H1 (cell line): ENCODE results near the gene CYP17A1. TPM values are rescaled to one million over a fixed set of nuclear protein-coding genes. Genes with fewer than 3 reads are reported as not detected.

Experiments
- CTCF ChIA-PET: fragments of 300-600 bp; sonication (Branson Sonifier 250); formaldehyde crosslinking; loops from one replicate; lab custom pipeline; 2021; ENCODE audit not compliant: partially characterized antibody; lab: Charles Lee
- POLR2A ChIA-PET: fragments of 300-600 bp; sonication (Branson Sonifier 250); formaldehyde crosslinking; loops from one replicate; lab custom pipeline; 2021; ENCODE audit warnings: inconsistent platforms; ENCODE audit not compliant: partially characterized antibody; lab: Charles Lee
- DNase-seq, 2 experiments: peaks; one replicate each; pipeline versions ENCODE4 v3.0.0 to v3.0.0-alpha.2; 2010 to 2022; ENCODE audit warnings: low spot score in 2 of 2, low read depth in 1 of 2, mixed read lengths in 1 of 2
- FAIRE-seq: peaks from 2 replicates; lab custom pipeline; 2011; peaks lifted over from hg19 to GRCh38; lab: Jason Lieb, UNC
- H2AFZ ChIP-seq: 2 replicates; pipeline ENCODE4 v1.8.1; 2012; ENCODE audit warnings: low read length, inconsistent platforms
- H2AK5ac ChIP-seq: 2 replicates; pipeline ENCODE4 v1.6.1; 2013; ENCODE audit warnings: low read depth, low read length
- H2BK120ac ChIP-seq: replicated peaks from 2 replicates; pipeline ENCODE3; 2013; ENCODE audit warnings: low read depth, low read length, inconsistent platforms
- H2BK12ac ChIP-seq: 2 replicates; pipeline ENCODE4 v1.6.1; 2013; ENCODE audit warnings: low read depth, low read length
- H2BK15ac ChIP-seq: 2 replicates; pipeline ENCODE4 v1.6.1; 2013; ENCODE audit warnings: low read length
- H2BK20ac ChIP-seq: 2 replicates; pipeline ENCODE4 v1.6.1; 2013; ENCODE audit warnings: low read length
- H2BK5ac ChIP-seq: 2 replicates; pipeline ENCODE4 v1.6.1; 2013; ENCODE audit warnings: low read depth, low read length
- H3K14ac ChIP-seq: 2 replicates; pipeline ENCODE4 v1.6.1; 2013; ENCODE audit warnings: inconsistent platforms; ENCODE audit not compliant: insufficient read length
- H3K18ac ChIP-seq: 2 replicates; pipeline ENCODE4 v1.6.1; 2013; ENCODE audit warnings: low read length; ENCODE audit errors: extremely low read depth
- H3K23ac ChIP-seq: 2 replicates; pipeline ENCODE4 v1.6.1; 2013; ENCODE audit warnings: inconsistent platforms; ENCODE audit not compliant: insufficient read length
- H3K23me2 ChIP-seq: 2 replicates; pipeline ENCODE4 v1.6.1; 2013; ENCODE audit warnings: low read depth, low read length
- H3K27ac ChIP-seq: 2 replicates; pipeline ENCODE4 v1.6.1; 2011; ENCODE audit warnings: low read depth, low read length, inconsistent platforms
- H3K27me3 ChIP-seq, 4 experiments: replicated peaks in 1 of 4; 1 replicate in 1 of 4; 2 replicates in 3 of 4; pipeline versions ENCODE4 v1.6.1 to v1.8.1; 2011 to 2013; ENCODE audit warnings: low read length in 3 of 4, mild to moderate bottlenecking in 3 of 4, inconsistent platforms in 2 of 4, mixed read lengths in 2 of 4, moderate library complexity in 1 of 4; ENCODE audit not compliant: control insufficient read depth in 3 of 4, insufficient read depth in 3 of 4; ENCODE audit errors: extremely low read depth in 1 of 4
- H3K36me3 ChIP-seq, 4 experiments: 2 replicates each; pipeline versions ENCODE4 v1.6.1 to v1.8.1; 2011 to 2013; ENCODE audit warnings: mild to moderate bottlenecking in 4 of 4, low read length in 3 of 4, moderate library complexity in 2 of 4, control low read depth in 1 of 4, inconsistent platforms in 1 of 4; ENCODE audit not compliant: insufficient read depth in 4 of 4, control insufficient read depth in 2 of 4
- H3K4ac ChIP-seq: replicated peaks from 2 replicates; pipeline ENCODE3; 2013; ENCODE audit warnings: low read length, low read depth, mixed read lengths, inconsistent platforms; ENCODE audit not compliant: insufficient read length
- H3K4me1 ChIP-seq, 4 experiments: replicated peaks in 1 of 4; 1 replicate in 1 of 4; 2 replicates in 3 of 4; pipeline versions ENCODE4 v1.6.1 to v1.8.1; 2011 to 2013; ENCODE audit warnings: low read length in 3 of 4, inconsistent platforms in 2 of 4, mixed read lengths in 1 of 4; ENCODE audit not compliant: insufficient read depth in 4 of 4, control insufficient read depth in 3 of 4
- H3K4me2 ChIP-seq, 2 experiments: 2 replicates each; pipeline versions ENCODE4 v1.6.1 to v1.8.1; 2011 to 2013; ENCODE audit warnings: low read depth in 2 of 2, low read length in 2 of 2, control low read depth in 1 of 2, inconsistent platforms in 1 of 2, mild to moderate bottlenecking in 1 of 2; ENCODE audit not compliant: insufficient read depth in 1 of 2
- H3K4me3 ChIP-seq, 4 experiments: fragments of 200-600, 300-600 bp in 1 of 4; sonication (generic), shearing (Covaris generic), sonication (Bioruptor Twin) in 1 of 4; 2 replicates each; pipeline versions ENCODE4 v1.5.1 to v1.8.1; 2011 to 2016; ENCODE audit warnings: low read length in 4 of 4, low read depth in 3 of 4, control low read depth in 2 of 4, inconsistent platforms in 2 of 4, mild to moderate bottlenecking in 2 of 4, mixed read lengths in 1 of 4, moderate library complexity in 1 of 4; ENCODE audit not compliant: insufficient read depth in 2 of 4; ENCODE audit errors: extremely low read depth in 1 of 4
- H3K56ac ChIP-seq: replicated peaks from 2 replicates; pipeline ENCODE3; 2013; ENCODE audit warnings: low read depth, mild to moderate bottlenecking, mixed read lengths, low read length, inconsistent platforms; ENCODE audit not compliant: insufficient read length
- H3K79me1 ChIP-seq: 2 replicates; pipeline ENCODE4 v1.6.1; 2013; ENCODE audit warnings: low read depth, low read length, control low read depth
- H3K79me2 ChIP-seq, 2 experiments: 2 replicates each; pipeline versions ENCODE4 v1.6.1 to v1.8.1; 2012 to 2013; ENCODE audit warnings: low read length in 2 of 2, mild to moderate bottlenecking in 2 of 2, inconsistent platforms in 1 of 2; ENCODE audit not compliant: insufficient read depth in 2 of 2, control insufficient read depth in 1 of 2
- H3K9ac ChIP-seq, 4 experiments: replicated peaks in 1 of 4; 1 replicate in 1 of 4; 2 replicates in 3 of 4; pipeline versions ENCODE4 v1.6.1 to v1.8.1; 2011 to 2013; ENCODE audit warnings: low read depth in 3 of 4, low read length in 3 of 4, control low read depth in 2 of 4, mild to moderate bottlenecking in 2 of 4, moderate library complexity in 2 of 4, inconsistent platforms in 1 of 4; ENCODE audit errors: extremely low read depth in 1 of 4
- H3K9me3 ChIP-seq, 2 experiments: 2 replicates each; pipeline versions ENCODE4 v1.6.1 to v1.8.1; 2012 to 2013; ENCODE audit warnings: mild to moderate bottlenecking in 2 of 2, moderate library complexity in 2 of 2, control low read depth in 1 of 2, inconsistent platforms in 1 of 2, low read depth in 1 of 2, low read length in 1 of 2, mixed read lengths in 1 of 2; ENCODE audit not compliant: insufficient read depth in 2 of 2
- H4K20me1 ChIP-seq, 2 experiments: replicated peaks in 1 of 2; 2 replicates each; pipeline versions ENCODE3 to v1.8.1; 2011 to 2013; ENCODE audit warnings: inconsistent platforms in 2 of 2, low read length in 2 of 2, mild to moderate bottlenecking in 1 of 2; ENCODE audit not compliant: insufficient read depth in 2 of 2, control insufficient read depth in 1 of 2
- H4K5ac ChIP-seq: 2 replicates; pipeline ENCODE4 v1.6.1; 2013; ENCODE audit warnings: low read length, low read depth, mixed read lengths, inconsistent platforms; ENCODE audit not compliant: insufficient read length
- H4K8ac ChIP-seq: 2 replicates; pipeline ENCODE4 v1.8.0; 2013; ENCODE audit warnings: mild to moderate bottlenecking, moderate library complexity, low read length, inconsistent platforms; ENCODE audit not compliant: insufficient read depth; ENCODE audit errors: extremely low read depth
- H4K91ac ChIP-seq: replicated peaks from 2 replicates; pipeline ENCODE3; 2013; ENCODE audit warnings: low read length, mixed read lengths, inconsistent platforms; ENCODE audit not compliant: insufficient read length
- ASH2L ChIP-seq: fragments of 200-600, 300-600 bp; sonication (generic); IDR thresholded peaks from one replicate; pipeline ENCODE4 v1.7.1; 2017; ENCODE audit warnings: low read length
- NRF1 ChIP-seq: IDR thresholded peaks from 2 replicates; pipeline ENCODE4 v1.6.1; 2011; ENCODE audit warnings: mild to moderate bottlenecking, low read depth, low read length, improper control_type of control experiment
- POLR2AphosphoS5 ChIP-seq: IDR thresholded peaks from 2 replicates; pipeline ENCODE4 v1.6.1; 2011; ENCODE audit warnings: low read depth, low read length
- SIN3A ChIP-seq, 2 experiments: IDR thresholded peaks in 1 of 2; conservative IDR thresholded peaks in 1 of 2; 2 replicates each; pipeline ENCODE4 v1.6.1; 2011 to 2012; ENCODE audit warnings: low read length in 2 of 2, improper control_type of control experiment in 1 of 2, low read depth in 1 of 2, mild to moderate bottlenecking in 1 of 2
- WGBS, 2 experiments: shearing (Covaris generic) in 1 of 2; methylation state at CpG; one replicate each; pipeline versions ENCODE4 v1.1.6 to v1.1.7; 2013 to 2015; ENCODE audit warnings: low lambda C conversion rate in 2 of 2, mixed read lengths in 2 of 2, inconsistent platforms in 1 of 2, low coverage in 1 of 2, missing lambda C conversion rate in 1 of 2; ENCODE audit not compliant: insufficient replicate concordance in 2 of 2, insufficient coverage in 1 of 2, insufficient read length in 1 of 2; ENCODE audit errors: extremely low coverage in 1 of 2, missing lambda C conversion rate in 1 of 2; 5-methylcytosine and 5-hydroxymethylcytosine counted together
- polyA plus RNA-seq, 7 experiments: library from polyadenylated mRNA; depleted of rRNA in 3 of 7; stranded (reverse) in 5 of 7; unstranded in 2 of 7; fragments of >200 nt in 5 of 7; fragments of 200-250 nt in 2 of 7; gene quantifications; 1 replicate in 5 of 7; 2 replicates in 1 of 7; 4 replicates in 1 of 7; pipeline versions ENCODE4 v1.2.1 to v1.2.3, GENCODE V29; 2011 to 2013; ENCODE audit warnings: missing spikeins in 2 of 7, mixed read lengths in 2 of 7
- total RNA-seq: library from RNA; stranded (reverse); fragmentation: NEBNext Ultra II Directional; extraction: Animal tissue kit (Norgen Biotek cat#: 25700); gene quantifications from 2 replicates; pipeline ENCODE4 v1.2.1, GENCODE V29; 2021
- TF ChIP-seq, protein P1 (sequence below): IDR thresholded peaks from 2 replicates; pipeline ENCODE4 v1.6.1; 2012; ENCODE audit warnings: inconsistent platforms

The CYP17A1 gene
- total and polyA plus RNA-seq, 2 of the 8 experiments (the other 6 are each of a cell fraction or from before 2014, with no cell fraction given), result not detected

- no peak overlapping the region for H2BK120ac ChIP-seq
- H3K23ac ChIP-seq, result no peak overlapping the region
- no peaks in the 10 kb centered on the region for H3K9me3 ChIP-seq
- no peak for TF ChIP-seq POLR2AphosphoS5
- TF ChIP-seq SIN3A (conservative IDR thresholded peaks at IDR 0.05 in 1 of 2, IDR thresholded peaks at IDR 0.05 in 1 of 2; ENCODE audit: low read depth in 1 of 2, low read length in 2 of 2), result no peak
- TF ChIP-seq ASH2L, result no peak
- TF ChIP-seq NRF1, result no peak
- TF ChIP-seq, protein P1, sequence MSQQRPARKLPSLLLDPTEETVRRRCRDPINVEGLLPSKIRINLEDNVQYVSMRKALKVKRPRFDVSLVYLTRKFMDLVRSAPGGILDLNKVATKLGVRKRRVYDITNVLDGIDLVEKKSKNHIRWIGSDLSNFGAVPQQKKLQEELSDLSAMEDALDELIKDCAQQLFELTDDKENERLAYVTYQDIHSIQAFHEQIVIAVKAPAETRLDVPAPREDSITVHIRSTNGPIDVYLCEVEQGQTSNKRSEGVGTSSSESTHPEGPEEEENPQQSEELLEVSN, result no peak
- TF ChIP-seq, all 59 proteins: peak for 0
- Histone ChIP-seq H3K4me1 (no peaks in the 10 kb centered on the region), H3K79me1 (no peaks in the 10 kb centered on the region), H3K14ac (no peak overlapping the region), H2BK20ac (no peak overlapping the region), H3K4me3 (no peak overlapping the region), H3K56ac (no peak overlapping the region), H3K27me3 (no peaks in the 10 kb centered on the region), H3K4ac (no peak overlapping the region), H3K79me2 (no peaks in the 10 kb centered on the region), H3K36me3 (peaks cover 3 to 11% (median 5%) of the 10 kb centered on the region in 4 experiments; a peak in 5 of 8 replicates), H3K23me2 (no peaks in the 10 kb centered on the region), H4K5ac (no peak overlapping the region), H4K91ac (no peak overlapping the region), H3K27ac (no peak overlapping the region), H2BK15ac (no peak overlapping the region), H3K18ac (no peak overlapping the region), H2AK5ac (no peak overlapping the region), H3K9ac (no peak overlapping the region), H3K4me2 (no peak overlapping the region), H2BK12ac (no peak overlapping the region), H4K8ac (no peak overlapping the region), H2BK5ac (no peak overlapping the region), H2AFZ (no peak overlapping the region), H4K20me1 (peaks cover 0 to 1% of the 10 kb centered on the region in 2 experiments)
- ChIA-PET POLR2A (interaction anchor here (1.3 kb wide), 1 partner anchor 13 kb away, joined by 3 read pairs; no protein-coding TSS in a partner anchor), CTCF (no interaction called here)
- WGBS, 2 experiments, result 95% methylated on average over 4 of the region's 4 CpGs; no CpG with 5 or more reads in 1 of the 2 experiments
- no peak for FAIRE-seq
- no peak for DNase-seq
Measured at GRCh38 chr10:102878629-102879028, 41.4 kb upstream of the CYP17A1 start.
